Nephron (organoid): ENCODE results near the gene EBP.
"Not testable (repeated sequence)": the region's sequence is repeated elsewhere in the genome, so short reads cannot be mapped to it uniquely, and the experiment has no call there.

Source experiments
- H3K27ac Mint-ChIP-seq, 3 experiments: 2 replicates each; pipeline ENCODE4 v1.8.0; 2020; ENCODE audit warnings: mixed read lengths in 3 of 3, mild to moderate bottlenecking in 2 of 3, moderate library complexity in 1 of 3
- H3K27me3 Mint-ChIP-seq: 2 replicates; pipeline ENCODE4 v1.8.0; 2021; ENCODE audit warnings: low read depth, mild to moderate bottlenecking, moderate library complexity, mixed read lengths
- H3K36me3 Mint-ChIP-seq: 2 replicates; pipeline ENCODE4 v1.8.0; 2020; ENCODE audit warnings: low read depth, mixed read lengths
- H3K4me1 Mint-ChIP-seq: 2 replicates; pipeline ENCODE4 v1.8.0; 2020; ENCODE audit warnings: mixed read lengths
- H3K4me3 Mint-ChIP-seq, 3 experiments: 2 replicates each; pipeline ENCODE4 v1.8.0; 2020; ENCODE audit warnings: mild to moderate bottlenecking in 3 of 3, mixed read lengths in 3 of 3, moderate library complexity in 2 of 3
- H3K9me3 Mint-ChIP-seq: 2 replicates; pipeline ENCODE4 v1.8.0; 2020; ENCODE audit warnings: mixed read lengths
- CTCF ChIP-seq, 3 experiments: fragments of 200-600 bp; sonication (generic); IDR thresholded peaks; one replicate each; pipeline ENCODE4 v1.5.0; 2021; ENCODE audit warnings: antibody characterized with exemption in 3 of 3; ENCODE audit not compliant: unreplicated experiment in 3 of 3

EBP gene

GRCh38 chrX:48513670-48514069 is 7.9 kb upstream of the EBP start:
- Mint-ChIP-seq H3K9me3 (peaks cover 15% of the 10 kb centered on the region), H3K36me3 (peaks cover 4% of the 10 kb centered on the region), H3K4me1 (no peaks in the 10 kb centered on the region), H3K27ac (no peak overlapping the region), H3K4me3 (no peak overlapping the region), H3K27me3 (no peaks in the 10 kb centered on the region)
- TF ChIP-seq CTCF (IDR thresholded peaks at IDR 0.05; ENCODE audit: unreplicated experiment in 3 of 3), result no peak

GRCh38 chrX:48514126-48514806 is 7.3 kb upstream of the EBP start:
- Mint-ChIP-seq H3K4me1 (no peaks in the 10 kb centered on the region), H3K4me3 (no peak overlapping the region), H3K27ac (no peak overlapping the region), H3K9me3 (peaks cover 16% of the 10 kb centered on the region), H3K36me3 (peaks cover 4% of the 10 kb centered on the region), H3K27me3 (no peaks in the 10 kb centered on the region)
- TF ChIP-seq CTCF (IDR thresholded peaks at IDR 0.05; ENCODE audit: unreplicated experiment in 3 of 3), result no peak

- Mint-ChIP-seq H3K4me3 (no peak overlapping the region), H3K4me1 (no peaks in the 10 kb centered on the region), H3K27ac (no peak overlapping the region), H3K9me3 (peaks cover 15% of the 10 kb centered on the region), H3K27me3 (no peaks in the 10 kb centered on the region), H3K36me3 (peaks cover 4% of the 10 kb centered on the region)
- no peak for TF ChIP-seq CTCF (IDR thresholded peaks at IDR 0.05; ENCODE audit: unreplicated experiment in 3 of 3)
Measured at GRCh38 chrX:48514868-48515460, 6.6 kb upstream of the EBP start.

GRCh38 chrX:48515842-48516241 is 5.8 kb upstream of the EBP start:
- H3K9me3 Mint-ChIP-seq, result peaks cover 17% of the 10 kb centered on the region

GRCh38 chrX:48516285-48516684 is 5.3 kb upstream of the EBP start:
- H3K9me3 Mint-ChIP-seq, result peaks cover 18% of the 10 kb centered on the region
- no peak for TF ChIP-seq CTCF (IDR thresholded peaks at IDR 0.05; ENCODE audit: unreplicated experiment in 3 of 3)
- H3K4me3 Mint-ChIP-seq, result no peak overlapping the region
- H3K27ac Mint-ChIP-seq, result no peak overlapping the region
- H3K36me3 Mint-ChIP-seq, result peaks cover 4% of the 10 kb centered on the region
- no peaks in the 10 kb centered on the region for H3K27me3 Mint-ChIP-seq
- H3K4me1 Mint-ChIP-seq, result no peaks in the 10 kb centered on the region

More at GRCh38 chrX:48515842-48516241, 5.8 kb upstream of the EBP start:
- H3K36me3 Mint-ChIP-seq, result peaks cover 4% of the 10 kb centered on the region
- no peak overlapping the region for H3K4me3 Mint-ChIP-seq
- H3K27ac Mint-ChIP-seq, result no peak overlapping the region
- no peaks in the 10 kb centered on the region for H3K4me1 Mint-ChIP-seq
- no peak for TF ChIP-seq CTCF (IDR thresholded peaks at IDR 0.05; ENCODE audit: unreplicated experiment in 3 of 3)
- no peaks in the 10 kb centered on the region for H3K27me3 Mint-ChIP-seq

GRCh38 chrX:48516987-48517386 is 4.6 kb upstream of the EBP start:
- TF ChIP-seq CTCF (IDR thresholded peaks at IDR 0.05; ENCODE audit: unreplicated experiment in 3 of 3), result no peak
- Mint-ChIP-seq H3K27ac (no peak overlapping the region), H3K4me3 (no peak overlapping the region), H3K36me3 (peaks cover 4% of the 10 kb centered on the region), H3K4me1 (no peaks in the 10 kb centered on the region), H3K9me3 (peaks cover 15% of the 10 kb centered on the region), H3K27me3 (no peaks in the 10 kb centered on the region)

GRCh38 chrX:48519481-48519880 is 2.1 kb upstream of the EBP start:
- H3K36me3 Mint-ChIP-seq, H3K9me3 Mint-ChIP-seq, H3K27me3 Mint-ChIP-seq, H3K4me3 Mint-ChIP-seq, H3K27ac Mint-ChIP-seq, H3K4me1 Mint-ChIP-seq: not testable (repeated sequence)
